WTC11 (cell line): ENCODE measurements around the gene KIF26A. TPM values are rescaled to one million over a fixed set of nuclear protein-coding genes. Genes with fewer than 3 reads are reported as not detected.

Source experiments
- ATAC-seq: fragments of 200-7000 bp; cut with Tn5 transposase; 2 replicates; pipeline ENCODE4 v1.10.0; 2021; ENCODE audit warnings: mild to moderate bottlenecking, moderate library complexity
- CTCF ChIA-PET: fragments of 300-600 bp; sonication (Branson Sonifier 250); formaldehyde crosslinking; loops from one replicate; lab custom pipeline; 2021; ENCODE audit warnings: antibody characterized with exemption; lab: Charles Lee
- POLR2A ChIA-PET: fragments of 350-600 bp; sonication (Branson Sonifier 250); formaldehyde crosslinking; loops from one replicate; lab custom pipeline; 2021; ENCODE audit warnings: antibody characterized with exemption; lab: Charles Lee
- DNase-seq: peaks from one replicate; pipeline ENCODE4 v3.0.0; 2021; ENCODE audit warnings: low spot score
- H3K27ac Mint-ChIP-seq: 2 replicates; pipeline ENCODE4 v1.8.0; 2021; ENCODE audit warnings: mixed read lengths
- H3K27me3 Mint-ChIP-seq: 2 replicates; pipeline ENCODE4 v1.8.0; 2021; ENCODE audit warnings: low read depth, mild to moderate bottlenecking, moderate library complexity, mixed read lengths
- H3K36me3 Mint-ChIP-seq: 2 replicates; pipeline ENCODE4 v1.8.0; 2021; ENCODE audit warnings: mixed read lengths
- H3K4me1 Mint-ChIP-seq: 2 replicates; pipeline ENCODE4 v1.8.0; 2022; ENCODE audit warnings: mixed read lengths
- H3K4me3 Mint-ChIP-seq: 2 replicates; pipeline ENCODE4 v1.8.0; 2021; ENCODE audit warnings: mild to moderate bottlenecking, moderate library complexity, mixed read lengths
- H3K9me3 Mint-ChIP-seq: 2 replicates; pipeline ENCODE4 v1.8.0; 2021; ENCODE audit warnings: mixed read lengths
- ELF4 ChIP-seq: sonication (generic); formaldehyde crosslinking; IDR thresholded peaks from 2 replicates; pipeline ENCODE4 v1.8.1; 2022; ENCODE audit warnings: low read depth, mild to moderate bottlenecking, moderate library complexity, missing genetic modification reagents
- ETV6 ChIP-seq: sonication (generic); formaldehyde crosslinking; IDR thresholded peaks from 2 replicates; pipeline ENCODE4 v1.8.1; 2022; ENCODE audit warnings: mild to moderate bottlenecking, missing genetic modification reagents
- GTF2I ChIP-seq: fragments of 250-450 bp; sonication (Bioruptor Pico); conservative IDR thresholded peaks from 2 replicates; pipeline ENCODE4 v1.4.0; 2021; ENCODE audit warnings: mild to moderate bottlenecking
- KAT7 ChIP-seq: sonication (generic); formaldehyde crosslinking; IDR thresholded peaks from 2 replicates; pipeline ENCODE4 v1.8.1; 2023; ENCODE audit warnings: missing genetic modification reagents, mild to moderate bottlenecking, borderline replicate concordance
- NFE2L1 ChIP-seq: sonication (generic); formaldehyde crosslinking; IDR thresholded peaks from 2 replicates; pipeline ENCODE4 v1.8.1; 2023; ENCODE audit warnings: missing genetic modification reagents
- NR1H2 ChIP-seq: sonication (generic); formaldehyde crosslinking; IDR thresholded peaks from 2 replicates; pipeline ENCODE4 v1.9.0; 2021; ENCODE audit warnings: mild to moderate bottlenecking, moderate library complexity, missing genetic modification reagents
- OVOL2 ChIP-seq: fragments of 250-450 bp; sonication (Bioruptor Pico); IDR thresholded peaks from 2 replicates; pipeline ENCODE4 v1.9.0; 2021; ENCODE audit warnings: mild to moderate bottlenecking, borderline replicate concordance
- PRDM15 ChIP-seq: sonication (generic); formaldehyde crosslinking; IDR thresholded peaks from 2 replicates; pipeline ENCODE4 v1.8.0; 2022; ENCODE audit warnings: missing genetic modification reagents
- SOX15 ChIP-seq: fragments of 250-450 bp; sonication (Bioruptor Pico); IDR thresholded peaks from 2 replicates; pipeline ENCODE4 v1.9.0; 2021; ENCODE audit warnings: mild to moderate bottlenecking
- SP1 ChIP-seq: sonication (generic); formaldehyde crosslinking; conservative IDR thresholded peaks from 2 replicates; pipeline ENCODE4 v1.8.1; 2022; ENCODE audit warnings: missing genetic modification reagents
- STAT6 ChIP-seq: sonication (generic); formaldehyde crosslinking; conservative IDR thresholded peaks from 2 replicates; pipeline ENCODE4 v1.8.1; 2023; ENCODE audit warnings: mild to moderate bottlenecking, low read depth, missing genetic modification reagents, moderate library complexity
- ZMAT4 ChIP-seq: fragments of 250-450 bp; sonication (Bioruptor Pico); IDR thresholded peaks from 2 replicates; pipeline ENCODE4 v1.9.0; 2021; ENCODE audit warnings: mild to moderate bottlenecking
- ZNF121 ChIP-seq: sonication (generic); formaldehyde crosslinking; IDR thresholded peaks from 2 replicates; pipeline ENCODE4 v1.8.0; 2023; ENCODE audit warnings: missing genetic modification reagents
- ZNF396 ChIP-seq: fragments of 250-450 bp; sonication (Bioruptor Pico); IDR thresholded peaks from 2 replicates; pipeline ENCODE4 v1.8.0; 2021; ENCODE audit warnings: mild to moderate bottlenecking, moderate library complexity, borderline replicate concordance
- ZNF671 ChIP-seq: fragments of 250-450 bp; sonication (Bioruptor Pico); IDR thresholded peaks from 2 replicates; pipeline ENCODE4 v1.8.0; 2021; ENCODE audit warnings: mild to moderate bottlenecking
- total RNA-seq: library from RNA; stranded (reverse); gene quantifications from 3 replicates; pipeline ENCODE4 v1.2.3, GENCODE V29; 2021
- TF ChIP-seq, protein P1 (sequence below): sonication (generic); formaldehyde crosslinking; IDR thresholded peaks from 2 replicates; pipeline ENCODE4 v1.8.1; 2023; ENCODE audit warnings: mild to moderate bottlenecking, missing genetic modification reagents, moderate library complexity
- TF ChIP-seq, protein P2 (sequence below): sonication (generic); formaldehyde crosslinking; IDR thresholded peaks from 2 replicates; pipeline ENCODE4 v1.8.1; 2023; ENCODE audit warnings: mild to moderate bottlenecking, moderate library complexity, missing genetic modification reagents

KIF26A gene
- total RNA-seq, 1 experiment from 2014 or later: 53.4 TPM

GRCh38 chr14:104118006-104118844 lies 20.2 kb upstream of the KIF26A start:
- ChIA-PET CTCF (interaction anchor here (0.6 to 2.1 kb wide), 3 partner anchors 24 to 40 kb away, joined by 4 to 5 read pairs (median 5); partner anchors contain the start of gene ASPG), POLR2A (no interaction called here)
- Mint-ChIP-seq H3K4me3 (no peak overlapping the region), H3K9me3 (no peaks in the 10 kb centered on the region), H3K36me3 (no peaks in the 10 kb centered on the region), H3K27me3 (peaks cover 29% of the 10 kb centered on the region), H3K4me1 (peaks cover 4% of the 10 kb centered on the region), H3K27ac (no peak overlapping the region)
- ATAC-seq: no peak
- DNase-seq: peak; percentile 13
- TF ChIP-seq ZMAT4 (CRISPR knock-in tag) (no peak), STAT6 (no peak), ZNF671 (CRISPR knock-in tag) (no peak), PRDM15 (CRISPR knock-in tag) (no peak), ZNF396 (CRISPR knock-in tag) (no peak), ETV6 (no peak), OVOL2 (no peak), NFE2L1 (CRISPR knock-in tag) (no peak), ELF4 (CRISPR knock-in tag) (no peak), NR1H2 (CRISPR knock-in tag) (no peak), KAT7 (CRISPR knock-in tag) (no peak), GTF2I (CRISPR knock-in tag) (no peak), SP1 (CRISPR knock-in tag) (no peak), SOX15 (no peak), ZNF121 (CRISPR knock-in tag) (no peak)
- TF ChIP-seq, protein P1, sequence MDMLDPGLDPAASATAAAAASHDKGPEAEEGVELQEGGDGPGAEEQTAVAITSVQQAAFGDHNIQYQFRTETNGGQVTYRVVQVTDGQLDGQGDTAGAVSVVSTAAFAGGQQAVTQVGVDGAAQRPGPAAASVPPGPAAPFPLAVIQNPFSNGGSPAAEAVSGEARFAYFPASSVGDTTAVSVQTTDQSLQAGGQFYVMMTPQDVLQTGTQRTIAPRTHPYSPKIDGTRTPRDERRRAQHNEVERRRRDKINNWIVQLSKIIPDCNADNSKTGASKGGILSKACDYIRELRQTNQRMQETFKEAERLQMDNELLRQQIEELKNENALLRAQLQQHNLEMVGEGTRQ (CRISPR knock-in tag): no peak
- TF ChIP-seq, protein P2, sequence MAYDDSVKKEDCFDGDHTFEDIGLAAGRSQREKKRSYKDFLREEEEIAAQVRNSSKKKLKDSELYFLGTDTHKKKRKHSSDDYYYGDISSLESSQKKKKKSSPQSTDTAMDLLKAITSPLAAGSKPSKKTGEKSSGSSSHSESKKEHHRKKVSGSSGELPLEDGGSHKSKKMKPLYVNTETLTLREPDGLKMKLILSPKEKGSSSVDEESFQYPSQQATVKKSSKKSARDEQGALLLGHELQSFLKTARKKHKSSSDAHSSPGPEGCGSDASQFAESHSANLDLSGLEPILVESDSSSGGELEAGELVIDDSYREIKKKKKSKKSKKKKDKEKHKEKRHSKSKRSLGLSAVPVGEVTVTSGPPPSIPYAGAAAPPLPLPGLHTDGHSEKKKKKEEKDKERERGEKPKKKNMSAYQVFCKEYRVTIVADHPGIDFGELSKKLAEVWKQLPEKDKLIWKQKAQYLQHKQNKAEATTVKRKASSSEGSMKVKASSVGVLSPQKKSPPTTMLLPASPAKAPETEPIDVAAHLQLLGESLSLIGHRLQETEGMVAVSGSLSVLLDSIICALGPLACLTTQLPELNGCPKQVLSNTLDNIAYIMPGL (CRISPR knock-in tag): no peak
